Hepatocyte (in vitro differentiated cells): ENCODE measurements around the gene MIER2. TPM values are rescaled to one million over a fixed set of nuclear protein-coding genes. Genes with fewer than 3 reads are reported as not detected.
"Not testable (repeated sequence)": the region's sequence is repeated elsewhere in the genome, so short reads cannot be mapped to it uniquely, and the experiment has no call there.

Source experiments
- DNase-seq: peaks from one replicate; pipeline ENCODE4 v3.0.0-alpha.2; 2016; ENCODE audit warnings: low spot score
- H2AFZ ChIP-seq: fragments of 200-600 bp; sonication (generic); 2 replicates; pipeline ENCODE4 v1.6.0; 2016; ENCODE audit warnings: antibody characterized with exemption, mild to moderate bottlenecking
- H3K27ac ChIP-seq: fragments of 200-600 bp; sonication (generic); 2 replicates; pipeline ENCODE4 v1.5.1; 2016; ENCODE audit warnings: mild to moderate bottlenecking
- H3K27me3 ChIP-seq: fragments of 200-600 bp; sonication (generic); 2 replicates; pipeline ENCODE4 v1.6.1; 2016
- H3K36me3 ChIP-seq: fragments of 200-600 bp; sonication (generic); replicated peaks from 2 replicates; pipeline ENCODE4 v1.5.1; 2016; ENCODE audit warnings: low read depth; ENCODE audit not compliant: insufficient read depth
- H3K4me1 ChIP-seq: fragments of 200-600 bp; sonication (generic); 2 replicates; pipeline ENCODE4 v1.5.1; 2016; ENCODE audit warnings: mild to moderate bottlenecking, moderate library complexity; ENCODE audit not compliant: insufficient read depth
- H3K4me2 ChIP-seq: fragments of 200-600 bp; sonication (generic); 2 replicates; pipeline ENCODE4 v1.6.0; 2016
- H3K4me3 ChIP-seq: fragments of 200-600 bp; sonication (generic); 2 replicates; pipeline ENCODE4 v1.5.1; 2016; ENCODE audit warnings: mild to moderate bottlenecking
- H3K79me2 ChIP-seq: fragments of 200-600 bp; sonication (generic); 2 replicates; pipeline ENCODE4 v1.6.0; 2017; ENCODE audit warnings: mild to moderate bottlenecking
- H3K9me2 ChIP-seq: fragments of 200-600 bp; sonication (generic); replicated peaks from 2 replicates; pipeline ENCODE4 v1.6.0; 2017; ENCODE audit warnings: mild to moderate bottlenecking; ENCODE audit not compliant: insufficient read depth
- H3K9me3 ChIP-seq: fragments of 200-600 bp; sonication (generic); 2 replicates; pipeline ENCODE4 v1.5.1; 2016; ENCODE audit warnings: low read depth, mild to moderate bottlenecking
- H4K20me1 ChIP-seq: fragments of 200-600 bp; sonication (generic); 2 replicates; pipeline ENCODE4 v1.6.0; 2016; ENCODE audit warnings: mild to moderate bottlenecking; ENCODE audit not compliant: insufficient read depth, poor library complexity, severe bottlenecking
- CTCF ChIP-seq: fragments of 200-600 bp; sonication (generic); IDR thresholded peaks from 2 replicates; pipeline ENCODE4 v1.5.1; 2016; ENCODE audit warnings: antibody characterized with exemption, mild to moderate bottlenecking; ENCODE audit not compliant: poor library complexity
- EZH2 ChIP-seq: fragments of 200-600 bp; sonication (generic); IDR thresholded peaks from 2 replicates; pipeline ENCODE4 v1.6.1; 2016; ENCODE audit warnings: antibody characterized with exemption, mild to moderate bottlenecking, borderline replicate concordance
- EZH2phosphoT487 ChIP-seq: fragments of 200-600 bp; sonication (generic); IDR thresholded peaks from one replicate; pipeline ENCODE4 v1.6.1; 2018; ENCODE audit warnings: antibody characterized with exemption, mild to moderate bottlenecking, low read depth, moderate library complexity; ENCODE audit not compliant: unreplicated experiment, severe bottlenecking
- WGBS: methylation state at CpG from one replicate; pipeline ENCODE4 v1.1.6; 2016; ENCODE audit warnings: low lambda C conversion rate; ENCODE audit errors: missing lambda C conversion rate; 5-methylcytosine and 5-hydroxymethylcytosine counted together
- polyA plus RNA-seq: library from polyadenylated mRNA; unstranded; fragments of >200 nt; fragmentation: Nextera tagmentation; extraction: Ambion mirVana; gene quantifications from 2 replicates; pipeline ENCODE4 v1.2.1, GENCODE V29; 2016
- total RNA-seq: library from RNA; depleted of rRNA; stranded (reverse); fragments of >200 nt; gene quantifications from 2 replicates; pipeline ENCODE4 v1.2.3, GENCODE V29; 2014

The MIER2 gene
- total and polyA plus RNA-seq, 2 experiments from 2014 or later, result 8.4 to 47.3 TPM

DNA sequence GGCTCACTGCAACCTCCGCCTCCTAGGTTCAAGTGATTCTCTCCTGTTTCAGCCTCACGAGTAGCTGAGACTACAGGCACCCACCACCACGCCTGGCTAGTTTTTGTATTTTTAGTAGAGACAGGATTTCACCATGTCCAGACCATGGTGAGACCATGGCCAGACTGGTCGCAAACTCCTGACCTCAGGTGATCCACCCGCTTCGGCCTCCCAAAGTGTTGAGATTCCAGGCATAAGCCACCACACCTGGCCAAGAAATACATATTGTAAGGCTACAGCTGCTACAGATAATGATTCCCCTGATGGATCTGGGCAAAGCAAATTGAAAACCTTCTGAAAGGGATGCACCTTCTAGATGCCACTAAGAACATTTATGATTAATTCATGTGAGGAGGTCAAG is 71.2 kb downstream of the MIER2 start:
- 87% methylated on average over 6 of the region's 6 CpGs for WGBS
- Histone ChIP-seq H3K9me3 (no peaks in the 10 kb centered on the region), H3K4me2 (no peak overlapping the region)

DNA sequence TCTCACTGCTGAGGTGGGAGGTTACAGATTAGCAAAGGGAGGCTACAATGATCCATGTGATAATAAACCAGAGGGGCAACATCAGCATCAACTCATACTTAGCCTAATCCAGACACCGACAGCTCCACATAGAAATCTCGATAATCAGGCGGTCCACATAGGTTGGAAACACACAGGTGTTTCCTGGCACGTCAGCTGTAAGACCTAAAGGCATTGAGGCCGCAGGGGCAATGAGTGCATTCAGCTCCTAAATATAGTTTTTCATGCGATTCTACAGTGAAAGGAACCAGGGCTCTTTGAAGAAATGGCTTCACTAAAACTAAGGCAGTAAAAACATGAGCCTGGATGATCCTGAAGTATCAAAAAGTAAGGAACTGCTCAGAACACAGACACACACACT is 72.7 kb downstream of the MIER2 start:
- Histone ChIP-seq H3K79me2 (no peaks in the 10 kb centered on the region), H3K9me3 (no peaks in the 10 kb centered on the region), H4K20me1 (no peaks in the 10 kb centered on the region), H3K36me3 (no peaks in the 10 kb centered on the region), H3K27ac (no peak overlapping the region), H3K27me3 (peaks cover 10% of the 10 kb centered on the region), H3K4me1 (no peaks in the 10 kb centered on the region), H3K4me2 (no peak overlapping the region), H2AFZ (no peak overlapping the region), H3K4me3 (no peak overlapping the region), H3K9me2 (no peaks in the 10 kb centered on the region)
- no peak for DNase-seq
- WGBS, result 92% methylated on average over 6 of the region's 6 CpGs
- TF ChIP-seq EZH2phosphoT487 (no peak), EZH2 (no peak), CTCF (no peak)

More for the DNA sequence above, 71.2 kb downstream of the MIER2 start:
- no peak overlapping the region for H3K4me3 ChIP-seq
- H3K36me3 ChIP-seq, result no peaks in the 10 kb centered on the region
- DNase-seq, result no peak
- no peaks in the 10 kb centered on the region for H3K79me2 ChIP-seq
- H2AFZ ChIP-seq, result no peak overlapping the region
- H3K9me2 ChIP-seq, result no peaks in the 10 kb centered on the region
- peaks cover 1% of the 10 kb centered on the region for H3K27me3 ChIP-seq
- no peaks in the 10 kb centered on the region for H3K4me1 ChIP-seq
- no peaks in the 10 kb centered on the region for H4K20me1 ChIP-seq
- TF ChIP-seq CTCF, result no peak
- no peak for TF ChIP-seq EZH2
- TF ChIP-seq EZH2phosphoT487, result no peak
- no peak overlapping the region for H3K27ac ChIP-seq

- peaks cover 20% of the 10 kb centered on the region for H3K27me3 ChIP-seq
- H2AFZ ChIP-seq, H3K36me3 ChIP-seq, H3K4me3 ChIP-seq, H3K4me1 ChIP-seq, H3K4me2 ChIP-seq, H3K9me2 ChIP-seq, H4K20me1 ChIP-seq, H3K9me3 ChIP-seq, H3K79me2 ChIP-seq, DNase-seq, H3K27ac ChIP-seq: not testable (repeated sequence)
- WGBS, result 84% methylated on average over 7 of the region's 12 CpGs
Observed at GRCh38 chr19:270766-271318, 73.8 kb downstream of the MIER2 start.

DNA sequence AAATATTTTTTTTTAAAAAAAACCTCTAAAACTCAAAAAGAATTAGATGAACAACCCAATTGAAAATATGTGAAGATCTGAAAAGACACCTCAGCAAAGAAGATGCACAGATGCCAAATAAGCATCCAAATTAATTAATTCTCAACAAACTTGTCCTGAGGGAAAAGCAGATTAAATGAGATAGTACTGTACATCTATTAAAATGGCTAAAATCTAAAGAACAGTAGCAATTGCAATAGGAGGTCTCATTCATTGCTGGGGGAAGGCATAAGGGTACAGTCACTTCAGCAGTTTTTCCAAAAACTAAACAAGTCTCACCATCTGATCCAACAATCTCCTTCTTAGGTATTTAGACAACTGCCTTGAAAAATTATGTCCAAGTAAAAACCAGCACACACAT is 75.4 kb downstream of the MIER2 start:
- Histone ChIP-seq H4K20me1 (no peaks in the 10 kb centered on the region), H3K4me3 (no peak overlapping the region), H3K4me2 (no peak overlapping the region), H3K27me3 (peaks cover 36% of the 10 kb centered on the region), H2AFZ (no peak overlapping the region), H3K27ac (no peak overlapping the region), H3K36me3 (no peaks in the 10 kb centered on the region), H3K4me1 (no peaks in the 10 kb centered on the region), H3K9me2 (no peaks in the 10 kb centered on the region), H3K79me2 (no peaks in the 10 kb centered on the region), H3K9me3 (no peaks in the 10 kb centered on the region)
- DNase-seq, result no peak
- TF ChIP-seq EZH2phosphoT487 (no peak), CTCF (no peak), EZH2 (no peak)
